Erythroblast (primary cell): ENCODE measurements around the gene ZNF74.

ENCODE experiments used
- DNase-seq, 2 experiments: peaks; one replicate each; lab custom pipeline; 2025; lab: John Stamatoyannopoulos, UW
- GATA1 ChIP-seq: IDR thresholded peaks from 2 replicates; pipeline ENCODE4 v1.6.1; 2011; ENCODE audit warnings: low read depth, mild to moderate bottlenecking, control low read depth, low read length, moderate library complexity
- POLR2A ChIP-seq: IDR thresholded peaks from 2 replicates; pipeline ENCODE4 v1.6.1; 2011; ENCODE audit warnings: mild to moderate bottlenecking, low read length

The ZNF74 gene

DNA sequence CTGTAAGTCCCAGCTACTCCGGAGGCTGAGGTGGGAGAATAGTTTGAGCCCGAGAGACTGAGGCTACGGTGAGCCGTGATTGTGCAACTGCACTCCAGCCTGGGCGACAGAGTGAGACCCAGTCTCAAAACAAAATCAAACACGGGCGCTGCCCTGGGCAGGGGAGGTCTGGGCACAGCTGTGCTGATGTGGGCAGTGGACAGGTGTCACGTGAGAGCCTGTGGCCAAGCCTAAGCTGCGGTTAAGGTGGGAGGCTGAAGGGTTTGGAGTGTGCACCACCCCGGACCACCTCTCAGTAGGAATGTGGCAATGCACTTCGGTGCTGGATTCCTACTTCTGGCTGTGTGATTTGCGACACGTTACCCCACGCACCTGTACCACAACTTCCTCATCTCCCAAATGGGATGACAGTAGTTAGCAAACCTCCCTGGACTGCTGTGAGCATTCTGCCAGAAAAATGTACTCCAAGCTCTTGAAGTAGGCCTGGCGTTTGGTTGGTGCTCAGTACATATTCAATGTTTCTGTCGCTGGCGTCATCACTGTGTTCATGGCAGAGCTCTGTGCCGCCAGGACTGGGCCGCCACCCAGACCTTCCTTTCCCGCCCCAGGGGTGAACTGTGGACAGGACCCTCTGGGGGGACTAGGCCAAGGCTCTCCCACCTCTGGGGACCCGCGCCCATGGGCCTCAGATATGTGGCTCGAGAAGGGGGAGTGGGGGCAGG lies 807 bp upstream of the ZNF74 start:
- TF ChIP-seq POLR2A = no peak
- no peak for TF ChIP-seq GATA1

DNA sequence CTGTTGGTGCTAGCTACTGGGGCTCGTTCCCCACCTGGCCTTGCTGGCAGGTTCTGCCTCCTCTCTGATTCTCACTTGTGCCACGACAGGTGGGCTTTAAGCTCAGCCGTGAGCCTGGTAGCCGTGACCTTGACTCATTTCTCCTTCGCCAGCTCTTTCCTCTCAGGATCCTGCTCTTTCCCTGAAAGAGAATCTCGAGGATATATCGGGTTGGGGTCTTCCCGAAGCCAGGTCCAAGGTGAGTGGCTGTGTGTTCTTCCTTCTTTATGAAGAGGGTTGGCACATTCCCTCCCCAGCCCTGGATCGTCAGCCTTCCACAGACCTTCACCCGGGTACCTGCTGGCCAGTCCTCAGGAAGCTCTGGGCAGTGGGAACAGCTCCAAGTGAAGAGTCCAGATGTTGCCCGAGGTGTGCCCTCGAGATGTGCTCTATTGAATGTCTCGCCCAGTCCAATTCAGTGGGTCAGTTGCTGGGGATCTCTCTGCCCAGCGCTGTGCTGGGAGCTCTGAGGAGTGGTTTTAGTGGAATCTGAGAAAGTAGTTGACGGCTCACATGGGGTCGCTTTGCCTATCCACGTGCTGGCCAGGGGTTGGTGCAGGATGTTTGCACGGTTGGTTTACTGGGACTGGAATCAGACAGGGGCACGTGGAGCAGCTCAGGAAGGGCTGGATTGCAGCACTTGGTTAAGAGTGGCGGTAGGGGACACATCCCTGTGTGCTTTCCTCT lies 1.4 kb downstream of the ZNF74 start:
- TF ChIP-seq POLR2A = no peak
- no peak for TF ChIP-seq GATA1
- DNase-seq = no peak

More for the DNA sequence above, 807 bp upstream of the ZNF74 start:
- no peak for DNase-seq

DNA sequence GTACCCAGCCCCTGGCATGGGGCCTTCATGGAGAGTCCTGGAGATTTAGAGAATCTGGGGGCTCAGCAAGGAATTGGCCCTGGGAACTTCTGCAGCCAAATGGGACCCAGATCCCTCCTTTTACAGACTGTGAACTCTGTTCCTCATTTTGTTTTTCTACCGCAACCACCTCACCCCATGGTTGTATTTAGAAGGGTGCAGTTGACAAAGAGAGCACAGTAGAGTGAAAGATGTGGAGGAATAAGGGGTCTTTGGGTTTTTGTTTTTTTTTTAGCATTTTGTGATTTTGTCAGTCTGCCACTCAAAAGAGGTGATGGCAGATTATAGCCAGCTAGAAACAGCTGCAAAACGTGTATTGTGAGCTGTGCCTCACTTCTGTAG lies 1.9 kb downstream of the ZNF74 start:
- no peak for TF ChIP-seq GATA1
- no peak for TF ChIP-seq POLR2A
- no peak for DNase-seq

DNA sequence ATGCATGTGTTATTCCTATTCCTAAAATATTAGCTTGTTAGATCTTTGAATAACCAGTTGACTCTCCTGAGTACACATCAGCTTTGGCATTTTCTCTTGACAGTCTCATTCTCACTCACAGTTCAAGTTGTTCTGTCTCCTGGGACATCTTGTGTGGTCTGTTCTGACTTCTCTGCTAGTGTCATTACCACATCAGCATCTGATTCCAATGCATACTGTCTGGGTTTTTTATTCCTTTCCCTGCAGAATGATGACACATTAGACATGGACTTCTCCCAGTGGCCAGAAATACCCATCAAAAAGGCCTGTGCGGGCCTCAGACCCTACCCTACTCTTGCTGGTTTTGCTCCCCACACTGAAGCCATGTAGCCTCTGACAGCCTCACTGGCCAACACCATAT lies 2.7 kb downstream of the ZNF74 start:
- DNase-seq = no peak
- TF ChIP-seq POLR2A (no peak), GATA1 (no peak)

DNA sequence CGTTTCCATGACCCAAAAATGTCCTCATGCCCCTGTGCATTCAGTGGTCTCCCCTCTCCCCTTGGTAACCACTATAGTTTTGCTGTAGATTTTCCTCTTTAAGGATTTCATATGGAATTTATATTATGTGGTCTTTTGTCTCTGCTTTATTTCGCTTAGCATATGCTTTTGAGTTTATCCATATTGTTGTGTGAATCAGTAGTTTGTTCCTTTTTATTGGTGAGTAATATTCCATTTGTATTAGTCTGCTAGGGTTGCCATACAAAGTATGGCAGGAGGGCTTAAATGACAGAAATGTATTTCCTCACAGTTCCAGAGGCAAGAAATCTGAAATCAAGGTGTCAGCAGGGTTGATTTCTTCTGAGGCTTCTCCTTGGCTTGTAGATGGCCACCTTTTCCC lies 3.5 kb downstream of the ZNF74 start:
- TF ChIP-seq GATA1 (no peak), POLR2A (no peak)

DNA sequence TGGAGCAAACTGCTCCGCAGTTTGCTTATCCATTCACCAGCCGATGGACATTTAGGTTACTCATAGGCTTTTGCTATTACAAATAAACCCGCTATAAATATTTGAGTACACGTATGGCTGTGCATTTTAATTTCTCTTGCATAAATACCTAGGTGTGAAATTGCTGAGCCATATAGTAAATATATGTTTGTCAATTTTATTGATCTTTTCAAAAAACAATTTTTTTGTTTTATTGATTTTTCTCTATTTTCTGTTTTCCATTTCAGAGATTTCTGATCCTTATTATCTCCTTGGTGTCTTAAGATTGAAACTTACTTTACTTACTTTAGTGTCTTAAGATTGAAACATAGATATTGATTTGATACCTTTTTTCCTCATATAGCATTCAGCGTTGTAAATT lies 4.5 kb downstream of the ZNF74 start:
- no peak for DNase-seq
- TF ChIP-seq GATA1 (no peak), POLR2A (no peak)

More for the DNA sequence above, 3.5 kb downstream of the ZNF74 start:
- DNase-seq = no peak

DNA sequence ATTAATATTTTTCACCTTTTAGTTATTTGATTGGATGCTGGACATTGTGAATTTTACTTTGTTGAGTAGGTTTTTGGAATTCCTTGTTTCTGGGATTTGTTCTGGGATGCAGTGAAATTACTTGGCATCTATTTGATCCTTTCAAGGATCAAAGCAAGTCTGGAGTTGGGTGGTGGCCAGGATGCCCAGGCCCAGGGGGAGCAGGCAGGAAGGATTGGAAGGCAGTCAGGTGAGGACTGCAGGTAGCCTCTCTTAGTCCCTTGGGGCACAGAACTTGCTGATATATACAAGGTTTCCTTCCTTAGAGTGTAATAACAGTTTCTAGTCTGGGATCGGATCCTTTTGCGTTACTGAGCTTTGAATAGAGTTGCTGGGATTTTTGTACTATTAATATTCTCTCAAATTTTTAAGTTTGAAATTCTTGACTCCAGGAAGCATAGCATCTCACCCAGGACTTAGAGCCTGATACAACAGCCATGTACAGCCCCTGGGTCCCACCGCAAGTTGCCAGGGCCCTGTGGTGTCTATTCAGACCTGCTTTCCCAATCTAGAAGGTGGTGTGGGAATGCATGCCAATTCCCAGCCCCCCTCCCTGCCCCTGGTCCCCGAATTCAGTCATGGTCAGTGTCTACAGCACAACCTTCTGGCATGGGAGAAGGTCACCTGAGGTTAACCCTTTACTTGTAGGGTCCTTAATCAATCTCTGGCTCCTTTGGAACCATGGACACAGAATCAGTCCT lies 6.1 kb downstream of the ZNF74 start:
- TF ChIP-seq POLR2A (no peak), GATA1 (no peak)
- DNase-seq = no peak

DNA sequence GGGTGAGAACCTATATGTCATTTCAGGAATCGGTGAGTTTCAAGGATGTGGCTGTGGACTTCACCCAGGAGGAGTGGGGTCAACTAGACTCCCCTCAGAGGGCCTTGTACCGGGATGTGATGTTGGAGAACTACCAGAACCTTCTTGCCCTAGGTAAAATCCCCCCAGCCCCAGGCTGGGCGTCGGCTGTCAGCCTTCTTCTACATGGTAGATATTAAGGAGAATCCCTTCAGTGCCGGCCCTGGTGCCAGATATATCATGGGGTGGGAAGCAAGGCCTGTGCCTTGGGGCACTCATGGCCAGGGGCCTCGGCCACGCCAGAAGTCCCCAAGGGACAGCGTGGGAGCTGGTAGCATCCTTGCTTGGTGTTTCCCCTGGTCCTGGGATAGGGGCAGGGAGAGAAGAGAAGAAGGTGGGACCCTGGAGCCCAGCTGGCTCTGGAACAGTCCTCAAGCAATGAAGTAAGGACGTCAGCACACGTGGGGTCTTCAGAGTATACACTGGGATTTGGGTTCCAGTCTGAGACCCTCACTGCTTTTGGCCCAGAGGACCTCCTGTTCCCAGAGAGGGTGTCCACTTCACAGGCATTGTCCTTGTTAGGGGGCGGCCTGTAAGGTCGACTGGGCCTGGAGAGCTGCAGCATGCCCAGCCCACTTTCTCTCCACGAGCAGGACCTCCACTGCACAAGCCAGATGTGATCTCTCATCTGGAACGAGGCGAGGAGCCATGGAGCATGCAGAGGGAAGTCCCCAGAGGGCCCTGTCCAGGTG lies 6.8 kb downstream of the ZNF74 start:
- TF ChIP-seq GATA1 (no peak), POLR2A (no peak)

DNA sequence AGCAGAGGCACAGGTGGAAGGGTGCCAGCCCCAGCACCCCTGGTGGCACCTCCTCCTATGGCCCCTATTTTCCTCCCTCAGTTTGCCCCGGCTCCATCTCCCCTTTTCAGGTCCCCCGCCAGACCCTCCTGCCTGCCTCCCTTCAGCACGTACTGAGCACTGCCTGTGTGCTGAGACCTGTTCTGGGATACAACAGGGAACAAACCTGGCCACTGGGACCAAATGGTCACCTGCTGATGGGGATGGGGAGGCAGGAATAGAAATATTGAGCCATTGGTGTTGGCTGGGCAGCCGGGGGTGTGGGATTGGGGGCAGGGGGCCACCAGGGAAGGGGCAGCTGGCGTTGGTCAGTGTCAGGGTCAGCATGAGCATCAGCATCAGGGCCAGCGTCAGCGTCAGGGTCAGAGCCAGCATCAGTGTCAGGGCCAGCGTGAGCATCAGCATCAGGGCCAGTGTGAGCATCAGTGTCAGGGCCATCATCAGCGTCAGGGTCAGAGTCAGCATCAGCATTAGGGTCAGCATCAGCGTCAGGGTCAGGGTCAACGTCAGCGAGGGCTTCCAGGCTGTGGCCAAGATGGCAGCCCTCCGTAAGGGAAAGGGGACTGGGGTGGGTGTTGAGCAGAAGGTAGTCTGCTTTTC lies 7.5 kb downstream of the ZNF74 start:
- DNase-seq = no peak
- TF ChIP-seq GATA1 = no peak
- TF ChIP-seq POLR2A = no peak

More for the DNA sequence above, 6.8 kb downstream of the ZNF74 start:
- no peak for DNase-seq

DNA sequence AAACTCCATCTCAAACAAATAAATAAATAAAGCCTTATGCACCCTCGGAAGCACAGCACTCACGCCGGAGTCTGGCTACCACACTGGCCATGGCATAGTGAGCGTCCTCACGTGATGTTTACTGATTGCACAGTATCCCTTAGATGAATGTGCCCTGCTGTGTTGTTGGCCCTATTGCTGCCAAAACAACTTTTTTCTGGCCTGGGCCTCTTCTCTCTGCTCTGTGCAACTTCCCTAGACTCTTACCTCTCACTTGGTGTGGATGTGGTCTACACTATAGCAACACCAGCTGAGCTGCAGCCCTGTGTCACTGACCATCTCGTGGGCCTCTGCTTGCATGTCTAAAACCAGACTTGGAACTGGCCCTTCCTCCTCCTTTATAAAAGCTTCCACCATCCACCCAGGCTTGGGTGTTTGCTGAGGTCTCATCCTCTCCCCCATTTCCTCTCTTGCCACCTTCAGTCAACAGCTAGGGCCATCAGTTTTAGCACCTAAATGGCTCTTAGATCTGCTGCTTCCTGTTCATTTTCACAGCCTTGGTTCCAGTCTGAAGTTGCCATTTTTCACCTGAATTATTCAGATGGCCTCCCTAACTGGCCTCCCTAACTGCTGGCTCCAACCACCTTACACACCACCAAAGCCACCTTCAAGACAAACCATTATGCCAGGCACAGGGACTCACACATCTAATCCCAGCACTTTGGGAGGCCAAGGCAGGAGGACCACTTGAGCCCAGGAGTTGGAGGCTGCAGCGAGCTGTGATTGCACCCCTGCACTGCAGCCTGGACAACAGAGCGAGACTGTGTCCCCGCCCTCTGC lies 9.2 kb downstream of the ZNF74 start:
- TF ChIP-seq GATA1 (no peak), POLR2A (no peak)
- no peak for DNase-seq

DNA sequence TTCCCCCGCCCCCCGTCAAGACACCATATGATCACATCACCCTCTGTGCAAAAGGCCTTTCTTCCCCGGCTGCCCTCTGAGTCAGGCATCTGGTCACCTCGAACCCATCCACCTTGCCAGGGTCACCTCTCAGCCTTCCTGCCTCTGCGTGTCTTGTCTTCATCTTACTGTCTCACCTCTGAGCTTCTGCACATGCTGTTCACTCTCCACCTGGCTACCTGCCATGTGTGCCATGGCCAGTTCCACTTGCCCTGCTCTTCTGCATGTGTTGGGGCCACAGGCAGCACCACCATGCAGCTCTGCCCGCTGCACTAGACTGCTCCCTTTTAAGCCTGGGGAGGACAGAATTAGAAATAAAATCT lies 9.8 kb downstream of the ZNF74 start:
- DNase-seq = no peak
- no peak for TF ChIP-seq GATA1
- no peak for TF ChIP-seq POLR2A

DNA sequence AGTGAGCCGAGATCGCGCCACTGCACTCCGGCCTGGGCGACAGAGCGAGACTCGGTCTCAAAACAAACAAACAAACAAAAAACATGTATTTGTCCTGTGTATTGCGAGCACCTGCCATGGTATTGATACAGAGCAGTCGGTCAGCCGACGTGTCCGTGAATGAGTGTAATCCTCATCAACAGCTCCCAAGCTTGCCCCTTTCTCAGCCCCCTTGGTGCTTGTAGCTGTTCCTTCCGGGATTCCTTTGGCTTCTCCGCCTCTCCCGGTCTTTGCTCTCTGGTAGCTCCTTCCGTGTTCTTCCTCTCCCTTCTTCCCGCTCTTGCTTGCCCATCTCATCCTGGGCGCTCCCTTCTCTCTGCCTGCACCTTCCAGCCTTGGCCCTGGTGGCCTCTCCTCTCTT lies 10.9 kb downstream of the ZNF74 start:
- TF ChIP-seq POLR2A (no peak), GATA1 (no peak)
- no peak for DNase-seq
